Keratinocyte (primary cell): Measurements from ENCODE around the gene HAUS8. TPM values are rescaled to one million over a fixed set of nuclear protein-coding genes. Genes with fewer than 3 reads are reported as not detected.

Source experiments
- DNase-seq: peaks from one replicate; pipeline ENCODE4 v3.0.0-alpha.2; 2011; ENCODE audit warnings: low read depth, missing footprints, low spot score
- FAIRE-seq: peaks from 2 replicates; lab custom pipeline; 2011; peaks lifted over from hg19 to GRCh38; lab: Jason Lieb, UNC
- H2AFZ ChIP-seq: 2 replicates; pipeline ENCODE4 v1.6.0; 2012; ENCODE audit warnings: low read length, control low read depth, inconsistent platforms; ENCODE audit not compliant: control insufficient read depth
- H3K27ac ChIP-seq: 2 replicates; pipeline ENCODE4 v1.5.1; 2011; ENCODE audit warnings: low read length; ENCODE audit not compliant: control insufficient read depth, insufficient read depth
- H3K27me3 ChIP-seq: 3 replicates; pipeline ENCODE4 v1.6.0; 2011; ENCODE audit warnings: low read length; ENCODE audit not compliant: control insufficient read depth, insufficient read depth; ENCODE audit errors: extremely low read depth
- H3K36me3 ChIP-seq, 2 experiments: 2 replicates in 1 of 2; 3 replicates in 1 of 2; pipeline ENCODE4 v1.5.1; 2011; ENCODE audit warnings: low read length in 2 of 2, mild to moderate bottlenecking in 1 of 2; ENCODE audit not compliant: control insufficient read depth in 2 of 2, insufficient read depth in 2 of 2; ENCODE audit errors: extremely low read depth in 1 of 2
- H3K4me1 ChIP-seq: 3 replicates; pipeline ENCODE4 v1.5.1; 2011; ENCODE audit warnings: low read length; ENCODE audit not compliant: control insufficient read depth, insufficient read depth; ENCODE audit errors: extremely low read depth
- H3K4me2 ChIP-seq: 3 replicates; pipeline ENCODE4 v1.6.0; 2011; ENCODE audit warnings: low read depth, low read length; ENCODE audit not compliant: control insufficient read depth, insufficient read depth; ENCODE audit errors: extremely low read depth
- H3K4me3 ChIP-seq, 3 experiments: fragments of 200-600 bp in 1 of 3; sonication (generic) in 1 of 3; 2 replicates in 2 of 3; 3 replicates in 1 of 3; pipeline ENCODE4 v1.5.1; 2011 to 2016; ENCODE audit warnings: low read length in 3 of 3, mild to moderate bottlenecking in 3 of 3, control low read depth in 2 of 3, inconsistent platforms in 1 of 3, low read depth in 1 of 3, mixed read lengths in 1 of 3, mixed run types in 1 of 3, moderate library complexity in 1 of 3; ENCODE audit not compliant: control insufficient read depth in 2 of 3, insufficient read depth in 2 of 3; ENCODE audit errors: extremely low read depth in 1 of 3
- H3K79me2 ChIP-seq: 2 replicates; pipeline ENCODE4 v1.6.0; 2012; ENCODE audit warnings: low read length; ENCODE audit not compliant: control insufficient read depth, insufficient read depth
- H3K9ac ChIP-seq: 3 replicates; pipeline ENCODE4 v1.6.0; 2011; ENCODE audit warnings: low read length; ENCODE audit not compliant: control insufficient read depth, insufficient read depth; ENCODE audit errors: extremely low read depth
- H3K9me1 ChIP-seq: 3 replicates; pipeline ENCODE4 v1.6.0; 2011; ENCODE audit warnings: low read length; ENCODE audit not compliant: control insufficient read depth, insufficient read depth; ENCODE audit errors: extremely low read depth
- H3K9me3 ChIP-seq: 2 replicates; pipeline ENCODE4 v1.5.1; 2012; ENCODE audit warnings: low read depth, low read length; ENCODE audit not compliant: control insufficient read depth
- H4K20me1 ChIP-seq: 3 replicates; pipeline ENCODE4 v1.6.0; 2011; ENCODE audit warnings: low read length; ENCODE audit not compliant: control insufficient read depth, insufficient read depth; ENCODE audit errors: extremely low read depth
- EZH2 ChIP-seq: IDR thresholded peaks from one replicate; pipeline ENCODE4 v1.6.1; 2012; ENCODE audit warnings: inconsistent platforms, mild to moderate bottlenecking, low read length, moderate library complexity
- dilution Hi-C: fragments of 300-500 bp; cut with MboI; formaldehyde crosslinking; loops from one replicate; pipeline ENCODE4 v1.7.0; 2020; ENCODE audit warnings: low sequenced_read_pairs; ENCODE audit not compliant: extremely low pct_ligation_motif_present
- polyA minus RNA-seq, 3 experiments: library from RNA; depleted of rRNA, polyadenylated mRNA; stranded (reverse); fragments of >200 nt; gene quantifications; 1 replicate in 1 of 3; 2 replicates in 1 of 3; 3 replicates in 1 of 3; pipeline ENCODE4 v1.2.3, GENCODE V29; 2011
- polyA plus RNA-seq, 5 experiments: library from polyadenylated mRNA; depleted of rRNA in 3 of 5; stranded (reverse) in 3 of 5; stranded (forward) in 1 of 5; unstranded in 1 of 5; fragments of >200 nt; gene quantifications; 1 replicate in 1 of 5; 2 replicates in 3 of 5; 3 replicates in 1 of 5; pipeline versions ENCODE4 v1.2.1 to v1.2.3, GENCODE V29; 2011 to 2012; ENCODE audit warnings: missing spikeins in 2 of 5, low read depth in 1 of 5, low replicate concordance in 1 of 5
- TF ChIP-seq, protein P1 (sequence below), 3 experiments: IDR thresholded peaks in 1 of 3; conservative IDR thresholded peaks in 1 of 3; optimal IDR thresholded peaks in 1 of 3; 2 replicates in 2 of 3; 3 replicates in 1 of 3; pipeline versions ENCODE3 to v1.5.1; 2011; ENCODE audit warnings: low read length in 3 of 3, mild to moderate bottlenecking in 3 of 3, moderate library complexity in 2 of 3, control low read depth in 1 of 3, inconsistent platforms in 1 of 3; ENCODE audit not compliant: insufficient read depth in 2 of 3; ENCODE audit errors: extremely low read depth in 1 of 3

HAUS8 gene, protein sequence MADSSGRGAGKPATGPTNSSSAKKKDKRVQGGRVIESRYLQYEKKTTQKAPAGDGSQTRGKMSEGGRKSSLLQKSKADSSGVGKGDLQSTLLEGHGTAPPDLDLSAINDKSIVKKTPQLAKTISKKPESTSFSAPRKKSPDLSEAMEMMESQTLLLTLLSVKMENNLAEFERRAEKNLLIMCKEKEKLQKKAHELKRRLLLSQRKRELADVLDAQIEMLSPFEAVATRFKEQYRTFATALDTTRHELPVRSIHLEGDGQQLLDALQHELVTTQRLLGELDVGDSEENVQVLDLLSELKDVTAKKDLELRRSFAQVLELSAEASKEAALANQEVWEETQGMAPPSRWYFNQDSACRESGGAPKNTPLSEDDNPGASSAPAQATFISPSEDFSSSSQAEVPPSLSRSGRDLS
- polyA plus RNA-seq (4.1 to 8.8 TPM (median 8.1 TPM) in 3 replicates), polyA minus RNA-seq (0.89 to 3.2 TPM (median 2.8 TPM) in 3 replicates)
- 3.3 TPM for polyA plus RNA-seq (2011; ENCODE audit: low read depth)
- 3.1 and 3.8 TPM in 2 replicates for polyA plus RNA-seq (2011; cell fraction: cytosol; rRNA removed)
- 3.3 and 3.7 TPM in 2 replicates for polyA plus RNA-seq (2011; cell fraction: nucleus; rRNA removed)
- polyA plus RNA-seq (2012; ENCODE audit: low replicate concordance) = 1.8 and 7.7 TPM in 2 replicates
- 4.2 TPM for polyA minus RNA-seq (2011; cell fraction: cytosol; rRNA and poly(A)+ RNA removed)
- polyA minus RNA-seq (2011; cell fraction: nucleus; rRNA and poly(A)+ RNA removed) = 0.47 and 1.1 TPM in 2 replicates

DNA sequence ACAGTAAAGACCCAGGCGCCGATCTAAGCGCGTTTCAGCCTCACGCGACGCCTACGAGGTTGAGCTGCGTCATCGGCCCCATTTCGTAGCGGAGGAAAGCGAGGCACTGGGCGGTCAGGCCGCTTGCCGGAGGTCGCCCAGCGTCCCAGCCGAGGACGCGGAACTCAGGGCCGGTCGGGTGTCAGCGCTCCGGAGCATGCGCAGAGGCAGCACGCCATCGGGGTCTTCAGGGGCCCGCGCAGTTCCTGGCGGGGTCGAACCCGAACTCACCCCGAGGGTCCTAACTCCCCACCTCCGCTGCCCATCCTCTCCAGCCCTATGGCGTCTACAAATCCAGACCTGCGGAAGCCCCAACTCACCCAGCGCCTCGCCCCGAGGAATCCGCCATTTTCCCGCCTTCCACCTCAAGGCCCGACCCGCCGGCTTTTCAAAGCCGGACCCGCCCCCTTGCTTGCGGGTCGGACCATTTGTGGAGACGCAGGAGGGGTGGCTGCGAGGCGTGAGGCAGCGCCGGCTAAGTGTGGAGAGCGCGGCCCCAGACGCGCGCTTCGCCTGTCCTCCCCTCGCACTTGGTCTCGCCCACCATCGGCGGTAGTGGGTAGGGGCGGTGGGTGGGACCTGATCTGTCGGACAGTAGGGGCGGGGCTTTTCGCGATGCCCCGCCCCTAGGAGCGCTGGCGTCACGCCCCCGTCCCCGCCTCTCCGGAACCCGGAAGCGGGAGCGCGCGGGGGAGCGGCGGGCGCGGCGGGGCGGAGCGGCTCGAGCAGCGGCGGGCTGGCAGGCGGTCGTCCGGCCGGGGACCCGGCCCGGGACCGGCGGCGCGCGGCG is at the start of gene HAUS8, which contains the start of gene MYO9B:
HAUS8 (minus strand) TSS at position 418 of the 829 bp plus-strand sequence; CDS start at position 388, 30 bp downstream.
MYO9B (plus strand) TSS at position 743 of the 829 bp plus-strand sequence. CDS start 25,941 bp downstream, outside the sequence.
- Histone ChIP-seq H3K36me3 (peaks cover 2 to 8% of the 10 kb centered on the region in 2 experiments), H3K79me2 (peaks cover 68% of the 10 kb centered on the region), H3K9me1 (no peaks in the 10 kb centered on the region), H3K27me3 (no peaks in the 10 kb centered on the region), H3K27ac (peak within 1 kb of the TSS; percentile 82), H2AFZ (peak within 1 kb of the TSS; percentile 98), H3K4me1 (peaks cover 41% of the 10 kb centered on the region), H3K4me3 (peak within 1 kb of the TSS; percentile 86 to 94 (median 90)), H3K9ac (peak within 1 kb of the TSS; percentile 91), H3K9me3 (no peaks in the 10 kb centered on the region), H3K4me2 (peak within 1 kb of the TSS; percentile 98), H4K20me1 (peaks cover 4% of the 10 kb centered on the region)
- DNase-seq (peak; percentile 97), FAIRE-seq (peak; percentile 5)
- dilution Hi-C loops = no loop called here
- no peak for TF ChIP-seq EZH2
- TF ChIP-seq, protein P1, sequence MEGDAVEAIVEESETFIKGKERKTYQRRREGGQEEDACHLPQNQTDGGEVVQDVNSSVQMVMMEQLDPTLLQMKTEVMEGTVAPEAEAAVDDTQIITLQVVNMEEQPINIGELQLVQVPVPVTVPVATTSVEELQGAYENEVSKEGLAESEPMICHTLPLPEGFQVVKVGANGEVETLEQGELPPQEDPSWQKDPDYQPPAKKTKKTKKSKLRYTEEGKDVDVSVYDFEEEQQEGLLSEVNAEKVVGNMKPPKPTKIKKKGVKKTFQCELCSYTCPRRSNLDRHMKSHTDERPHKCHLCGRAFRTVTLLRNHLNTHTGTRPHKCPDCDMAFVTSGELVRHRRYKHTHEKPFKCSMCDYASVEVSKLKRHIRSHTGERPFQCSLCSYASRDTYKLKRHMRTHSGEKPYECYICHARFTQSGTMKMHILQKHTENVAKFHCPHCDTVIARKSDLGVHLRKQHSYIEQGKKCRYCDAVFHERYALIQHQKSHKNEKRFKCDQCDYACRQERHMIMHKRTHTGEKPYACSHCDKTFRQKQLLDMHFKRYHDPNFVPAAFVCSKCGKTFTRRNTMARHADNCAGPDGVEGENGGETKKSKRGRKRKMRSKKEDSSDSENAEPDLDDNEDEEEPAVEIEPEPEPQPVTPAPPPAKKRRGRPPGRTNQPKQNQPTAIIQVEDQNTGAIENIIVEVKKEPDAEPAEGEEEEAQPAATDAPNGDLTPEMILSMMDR (optimal IDR thresholded peaks at IDR 0.05 in 1 of 3, IDR thresholded peaks at IDR 0.05 in 1 of 3, conservative IDR thresholded peaks at IDR 0.05 in 1 of 3; ENCODE audit: extremely low read depth in 1 of 3, insufficient read depth in 2 of 3, low read length in 3 of 3) = no peak

DNA sequence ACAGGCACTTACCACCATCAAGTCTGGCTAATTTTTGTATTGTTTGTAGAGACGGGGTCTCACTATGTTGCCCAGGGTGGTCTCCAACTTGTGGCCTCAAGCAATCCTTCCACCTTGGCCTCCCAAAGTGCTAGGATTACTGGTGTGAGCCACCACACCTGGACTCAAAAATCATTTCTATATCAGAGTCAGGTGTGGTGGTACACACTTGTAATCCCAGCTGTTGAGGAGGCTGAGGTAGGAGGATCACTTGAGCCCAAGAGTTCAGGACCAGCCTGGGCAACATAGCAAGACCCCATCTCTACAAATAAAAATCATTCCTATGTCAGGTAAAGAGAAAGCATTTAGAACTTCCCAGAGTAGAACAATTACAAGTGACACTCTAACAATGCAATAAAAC is 48.8 kb upstream of the HAUS8 start:
- Histone ChIP-seq H3K4me2 (no peak overlapping the region), H3K9me1 (no peaks in the 10 kb centered on the region), H3K4me1 (peaks cover 14% of the 10 kb centered on the region), H3K27ac (no peak overlapping the region), H4K20me1 (no peaks in the 10 kb centered on the region), H3K9ac (no peak overlapping the region), H3K9me3 (no peaks in the 10 kb centered on the region), H3K4me3 (no peak overlapping the region), H2AFZ (no peak overlapping the region), H3K27me3 (no peaks in the 10 kb centered on the region), H3K79me2 (peaks cover 7% of the 10 kb centered on the region), H3K36me3 (peaks cover 4 to 6% of the 10 kb centered on the region in 2 experiments)
- no peak for DNase-seq
- TF ChIP-seq EZH2 = no peak
- TF ChIP-seq, protein P1 (optimal IDR thresholded peaks at IDR 0.05 in 1 of 3, IDR thresholded peaks at IDR 0.05 in 1 of 3, conservative IDR thresholded peaks at IDR 0.05 in 1 of 3; ENCODE audit: extremely low read depth in 1 of 3, insufficient read depth in 2 of 3, low read length in 3 of 3) = no peak
- no peak for FAIRE-seq
- dilution Hi-C loops = no loop called here
